H9 (cell line): ENCODE results near the gene CAMLG. TPM values are rescaled to one million over a fixed set of nuclear protein-coding genes. Genes with fewer than 3 reads are reported as not detected.
A peak's percentile ranks its signal among the peaks of the same experiment; 100 is the strongest.

Source experiments
- DNase-seq: peaks from one replicate; pipeline ENCODE4 v3.0.0-alpha.2; 2017
- H2AFZ ChIP-seq: one replicate; pipeline ENCODE4 v1.6.1; 2013; ENCODE audit warnings: mild to moderate bottlenecking, low read length, control low read depth, moderate library complexity
- H2AK5ac ChIP-seq: 2 replicates; pipeline ENCODE4 v1.6.1; 2013; ENCODE audit warnings: low read length, control low read depth, mixed read lengths; ENCODE audit not compliant: insufficient read length
- H2BK120ac ChIP-seq: one replicate; pipeline ENCODE4 v1.6.1; 2013; ENCODE audit warnings: low read depth, mild to moderate bottlenecking, low read length, control low read depth, inconsistent platforms; ENCODE audit not compliant: poor library complexity, severe bottlenecking
- H2BK12ac ChIP-seq: 2 replicates; pipeline ENCODE4 v1.6.1; 2013; ENCODE audit warnings: low read length, control low read depth, mixed read lengths, low read depth; ENCODE audit not compliant: insufficient read length
- H2BK15ac ChIP-seq: 2 replicates; pipeline ENCODE4 v1.6.1; 2013; ENCODE audit warnings: low read depth, low read length, control low read depth
- H2BK20ac ChIP-seq: one replicate; pipeline ENCODE4 v1.6.1; 2013; ENCODE audit warnings: low read depth, mild to moderate bottlenecking, low read length, control low read depth, inconsistent platforms; ENCODE audit not compliant: poor library complexity, severe bottlenecking
- H2BK5ac ChIP-seq: 2 replicates; pipeline ENCODE4 v1.6.1; 2013; ENCODE audit warnings: low read length, control low read depth, mixed read lengths; ENCODE audit not compliant: insufficient read length
- H3K14ac ChIP-seq: 2 replicates; pipeline ENCODE4 v1.6.1; 2013; ENCODE audit warnings: low read length, control low read depth; ENCODE audit not compliant: insufficient read depth
- H3K18ac ChIP-seq: 2 replicates; pipeline ENCODE4 v1.6.1; 2013; ENCODE audit warnings: low read depth, mild to moderate bottlenecking, mixed read lengths, low read length, control low read depth; ENCODE audit not compliant: insufficient read length
- H3K23ac ChIP-seq: 2 replicates; pipeline ENCODE4 v1.6.1; 2013; ENCODE audit warnings: low read length, control low read depth, mixed read lengths, low read depth; ENCODE audit not compliant: insufficient read length
- H3K23me2 ChIP-seq: 2 replicates; pipeline ENCODE4 v1.6.1; 2013; ENCODE audit warnings: low read depth, mild to moderate bottlenecking, mixed read lengths, low read length, control low read depth; ENCODE audit not compliant: insufficient read length, poor library complexity, severe bottlenecking
- H3K27ac ChIP-seq: 2 replicates; pipeline ENCODE4 v1.5.1; 2013; ENCODE audit warnings: low read length, control low read depth, mixed read lengths, low read depth; ENCODE audit not compliant: insufficient read length
- H3K27me3 ChIP-seq: 2 replicates; pipeline ENCODE4 v1.6.1; 2013; ENCODE audit warnings: low read length, control low read depth, inconsistent platforms; ENCODE audit not compliant: insufficient read depth
- H3K4ac ChIP-seq: 2 replicates; pipeline ENCODE4 v1.6.1; 2013; ENCODE audit warnings: low read depth, mild to moderate bottlenecking, control low read depth, inconsistent platforms, low read length, moderate library complexity
- H3K4me1 ChIP-seq: 2 replicates; pipeline ENCODE4 v1.6.1; 2013; ENCODE audit warnings: low read length, control low read depth, inconsistent platforms; ENCODE audit not compliant: insufficient read depth
- H3K4me2 ChIP-seq: 2 replicates; pipeline ENCODE4 v1.6.1; 2013; ENCODE audit warnings: low read length, control low read depth, mixed read lengths; ENCODE audit not compliant: insufficient read length, insufficient read depth
- H3K56ac ChIP-seq: 2 replicates; pipeline ENCODE4 v1.6.1; 2013; ENCODE audit warnings: low read depth, mild to moderate bottlenecking, mixed read lengths, low read length, control low read depth; ENCODE audit not compliant: insufficient read length
- H3K79me1 ChIP-seq: 2 replicates; pipeline ENCODE4 v1.6.1; 2013; ENCODE audit warnings: low read depth, mild to moderate bottlenecking, moderate library complexity, low read length, control low read depth, inconsistent platforms; ENCODE audit not compliant: insufficient read depth, poor library complexity, severe bottlenecking
- H3K79me2 ChIP-seq: 2 replicates; pipeline ENCODE4 v1.6.1; 2013; ENCODE audit warnings: low read length, control low read depth, inconsistent platforms; ENCODE audit not compliant: insufficient read depth
- H3K9ac ChIP-seq: 2 replicates; pipeline ENCODE4 v1.6.1; 2013; ENCODE audit warnings: low read length, control low read depth, mixed read lengths; ENCODE audit not compliant: insufficient read length; ENCODE audit errors: extremely low read depth
- H3K9me3 ChIP-seq: one replicate; pipeline ENCODE4 v1.6.1; 2013; ENCODE audit warnings: low read depth, low read length, inconsistent platforms; ENCODE audit not compliant: control insufficient read depth
- H3T11ph ChIP-seq: one replicate; pipeline ENCODE4 v1.6.1; 2013; ENCODE audit warnings: mild to moderate bottlenecking, low read length, control low read depth, inconsistent platforms
- H4K20me1 ChIP-seq: one replicate; pipeline ENCODE4 v1.6.1; 2013; ENCODE audit not compliant: control insufficient read depth, insufficient read length, insufficient read depth
- H4K5ac ChIP-seq: 2 replicates; pipeline ENCODE4 v1.6.1; 2013; ENCODE audit warnings: low read depth, mild to moderate bottlenecking, mixed read lengths, low read length, control low read depth; ENCODE audit not compliant: insufficient read length
- H4K8ac ChIP-seq: replicated peaks from 2 replicates; pipeline ENCODE4 v1.6.1; 2013; ENCODE audit warnings: low read length, control low read depth, mixed read lengths, low read depth; ENCODE audit not compliant: insufficient read length
- H4K91ac ChIP-seq: 2 replicates; pipeline ENCODE4 v1.6.1; 2013; ENCODE audit warnings: low read depth, mild to moderate bottlenecking, moderate library complexity, mixed read lengths, low read length, control low read depth; ENCODE audit not compliant: insufficient read length
- H3K27ac Mint-ChIP-seq, 3 experiments: 2 replicates in 2 of 3; 3 replicates in 1 of 3; pipeline ENCODE4 v1.8.0; 2020 to 2021; ENCODE audit warnings: mixed read lengths in 3 of 3, mild to moderate bottlenecking in 1 of 3, moderate library complexity in 1 of 3
- H3K27me3 Mint-ChIP-seq: 2 replicates; pipeline ENCODE4 v1.8.0; 2021; ENCODE audit warnings: low read depth, mild to moderate bottlenecking, moderate library complexity, mixed read lengths
- H3K36me3 Mint-ChIP-seq, 3 experiments: 2 replicates in 2 of 3; 3 replicates in 1 of 3; pipeline ENCODE4 v1.8.0; 2020 to 2021; ENCODE audit warnings: low read depth in 3 of 3, mixed read lengths in 3 of 3; ENCODE audit not compliant: insufficient read depth in 1 of 3
- H3K4me1 Mint-ChIP-seq, 2 experiments: 2 replicates each; pipeline ENCODE4 v1.8.0; 2020; ENCODE audit warnings: mixed read lengths in 2 of 2
- H3K4me3 Mint-ChIP-seq, 2 experiments: 2 replicates in 1 of 2; 3 replicates in 1 of 2; pipeline ENCODE4 v1.8.0; 2020 to 2021; ENCODE audit warnings: mild to moderate bottlenecking in 2 of 2, mixed read lengths in 2 of 2, moderate library complexity in 1 of 2
- H3K9me3 Mint-ChIP-seq, 2 experiments: 2 replicates in 1 of 2; 3 replicates in 1 of 2; pipeline ENCODE4 v1.8.0; 2020; ENCODE audit warnings: mild to moderate bottlenecking in 2 of 2, mixed read lengths in 2 of 2, moderate library complexity in 1 of 2
- CTCF ChIP-seq: fragments of 200-600 bp; sonication (generic); conservative IDR thresholded peaks from 3 replicates; pipeline ENCODE4 v1.8.0; 2021; ENCODE audit warnings: antibody characterized with exemption, mild to moderate bottlenecking
- WGBS: extraction: QIAGEN DNeasy Blood & Tissue Kit; methylation state at CpG from one replicate; pipeline ENCODE4 v1.1.7; 2013; ENCODE audit warnings: missing lambda C conversion rate, low lambda C conversion rate, mixed read lengths; ENCODE audit not compliant: insufficient read length; ENCODE audit errors: extremely low coverage; 5-methylcytosine and 5-hydroxymethylcytosine counted together
- total RNA-seq: library from RNA; stranded (reverse); gene quantifications from 2 replicates; pipeline ENCODE4 v1.2.1, GENCODE V29; 2021

The CAMLG gene
- total RNA-seq, 1 experiment from 2014 or later, result 33.1 TPM

- Histone ChIP-seq H3K79me1 (no peaks in the 10 kb centered on the region), H3K4me1 (no peaks in the 10 kb centered on the region), H2BK120ac (no peak overlapping the region), H2BK12ac (no peak overlapping the region), H3K9me3 (no peaks in the 10 kb centered on the region), H2BK5ac (no peak overlapping the region), H4K91ac (no peak overlapping the region), H3K4ac (no peak overlapping the region), H4K20me1 (no peaks in the 10 kb centered on the region), H3K4me2 (no peak overlapping the region), H3K23me2 (no peaks in the 10 kb centered on the region), H2AK5ac (no peak overlapping the region), H3K14ac (no peak overlapping the region), H3K27me3 (no peaks in the 10 kb centered on the region), H3K27ac (no peak overlapping the region), H2BK15ac (no peak overlapping the region), H4K8ac (no peak overlapping the region), H3K18ac (no peak overlapping the region), H2BK20ac (no peak overlapping the region), H3K9ac (no peak overlapping the region), H2AFZ (no peak overlapping the region), H3K23ac (no peak overlapping the region), H3K79me2 (no peaks in the 10 kb centered on the region), H4K5ac (no peak overlapping the region), H3T11ph (no peak overlapping the region), H3K56ac (no peak overlapping the region)
- WGBS, result no CpG with 5 or more reads among the region's 2 CpGs
- Mint-ChIP-seq H3K4me3 (no peak overlapping the region), H3K27ac (peak overlapping the region in 2 of 3 experiments; percentile 68 to 82; a peak in 2 of 7 replicates), H3K9me3 (no peaks in the 10 kb centered on the region), H3K36me3 (peaks cover 53 to 94% (median 88%) of the 10 kb centered on the region in 3 experiments; a peak in 6 of 7 replicates), H3K27me3 (no peaks in the 10 kb centered on the region), H3K4me1 (no peaks in the 10 kb centered on the region)
- DNase-seq, result no peak
- TF ChIP-seq CTCF, result no peak
These were observed 53.2 kb downstream of the CAMLG start for GRCh38 chr5:134791580-134791979.
